Cortex of kidney (tissue), 1 donor: ENCODE measurements around the gene EXOC4.
"Not testable (repeated sequence)": the region's sequence is repeated elsewhere in the genome, so short reads cannot be mapped to it uniquely, and the experiment has no call there.

Experiments
- DNase-seq: peaks from one replicate; lab custom pipeline; 2025; lab: John Stamatoyannopoulos, UW

The EXOC4 gene

GRCh38 chr7:134071355-134072331 lies 818.8 kb downstream of the EXOC4 start:
- no peak for DNase-seq

- no peak for DNase-seq
These were observed 820.4 kb downstream of the EXOC4 start for GRCh38 chr7:134073276-134073675.

GRCh38 chr7:134075799-134076198 lies 822.9 kb downstream of the EXOC4 start:
- DNase-seq = no peak

- DNase-seq = not testable (repeated sequence)
These were observed 824.7 kb downstream of the EXOC4 start for GRCh38 chr7:134077560-134077959.

GRCh38 chr7:134078991-134079390 lies 826.1 kb downstream of the EXOC4 start:
- no peak for DNase-seq

- no peak for DNase-seq
These were observed 828.8 kb downstream of the EXOC4 start for GRCh38 chr7:134081695-134082094.

GRCh38 chr7:134083766-134084487 lies 831.0 kb downstream of the EXOC4 start:
- DNase-seq = no peak

GRCh38 chr7:134084488-134085144 lies 831.7 kb downstream of the EXOC4 start:
- no peak for DNase-seq

GRCh38 chr7:134085311-134085710 lies 832.4 kb downstream of the EXOC4 start:
- DNase-seq = no peak

- no peak for DNase-seq
These were observed 834.3 kb downstream of the EXOC4 start for GRCh38 chr7:134086998-134087735.

GRCh38 chr7:134088199-134088598 lies 835.3 kb downstream of the EXOC4 start:
- DNase-seq = no peak

GRCh38 chr7:134089446-134089845 lies 836.6 kb downstream of the EXOC4 start:
- no peak for DNase-seq

GRCh38 chr7:134098072-134098471 lies 845.2 kb downstream of the EXOC4 start:
- no peak for DNase-seq

- no peak for DNase-seq
These were observed 848.8 kb downstream of the EXOC4 start for GRCh38 chr7:134101716-134102115.

GRCh38 chr7:134104166-134104565 lies 851.3 kb downstream of the EXOC4 start:
- DNase-seq = no peak

GRCh38 chr7:134105841-134106240 lies 853.0 kb downstream of the EXOC4 start:
- no peak for DNase-seq

- DNase-seq = no peak
These were observed 855.9 kb downstream of the EXOC4 start for GRCh38 chr7:134108802-134109201.

GRCh38 chr7:134113655-134114054 lies 860.8 kb downstream of the EXOC4 start:
- no peak for DNase-seq

GRCh38 chr7:134114992-134115391 lies 862.1 kb downstream of the EXOC4 start:
- DNase-seq = no peak
